WTC11 (cell line): ENCODE data around the gene P3H1. TPM values are rescaled to one million over a fixed set of nuclear protein-coding genes. Genes with fewer than 3 reads are reported as not detected.

Experiments
- ATAC-seq: fragments of 200-7000 bp; cut with Tn5 transposase; 2 replicates; pipeline ENCODE4 v1.10.0; 2021; ENCODE audit warnings: mild to moderate bottlenecking, moderate library complexity
- CTCF ChIA-PET: fragments of 300-600 bp; sonication (Branson Sonifier 250); formaldehyde crosslinking; loops from one replicate; lab custom pipeline; 2021; ENCODE audit warnings: antibody characterized with exemption; lab: Charles Lee
- POLR2A ChIA-PET: fragments of 350-600 bp; sonication (Branson Sonifier 250); formaldehyde crosslinking; loops from one replicate; lab custom pipeline; 2021; ENCODE audit warnings: antibody characterized with exemption; lab: Charles Lee
- DNase-seq: peaks from one replicate; pipeline ENCODE4 v3.0.0; 2021; ENCODE audit warnings: low spot score
- H3K27ac Mint-ChIP-seq: 2 replicates; pipeline ENCODE4 v1.8.0; 2021; ENCODE audit warnings: mixed read lengths
- H3K27me3 Mint-ChIP-seq: 2 replicates; pipeline ENCODE4 v1.8.0; 2021; ENCODE audit warnings: low read depth, mild to moderate bottlenecking, moderate library complexity, mixed read lengths
- H3K36me3 Mint-ChIP-seq: 2 replicates; pipeline ENCODE4 v1.8.0; 2021; ENCODE audit warnings: mixed read lengths
- H3K4me1 Mint-ChIP-seq: 2 replicates; pipeline ENCODE4 v1.8.0; 2022; ENCODE audit warnings: mixed read lengths
- H3K4me3 Mint-ChIP-seq: 2 replicates; pipeline ENCODE4 v1.8.0; 2021; ENCODE audit warnings: mild to moderate bottlenecking, moderate library complexity, mixed read lengths
- H3K9me3 Mint-ChIP-seq: 2 replicates; pipeline ENCODE4 v1.8.0; 2021; ENCODE audit warnings: mixed read lengths
- ATF1 ChIP-seq: sonication (generic); formaldehyde crosslinking; IDR thresholded peaks from 2 replicates; pipeline ENCODE4 v1.8.1; 2023; ENCODE audit warnings: mild to moderate bottlenecking, moderate library complexity, missing genetic modification reagents
- CBFB ChIP-seq: sonication (generic); formaldehyde crosslinking; IDR thresholded peaks from 2 replicates; pipeline ENCODE4 v1.8.1; 2022; ENCODE audit warnings: mild to moderate bottlenecking, low read depth, missing genetic modification reagents
- ETV6 ChIP-seq: sonication (generic); formaldehyde crosslinking; IDR thresholded peaks from 2 replicates; pipeline ENCODE4 v1.8.1; 2022; ENCODE audit warnings: mild to moderate bottlenecking, missing genetic modification reagents
- FOXK1 ChIP-seq: sonication (generic); formaldehyde crosslinking; IDR thresholded peaks from 2 replicates; pipeline ENCODE4 v1.8.0; 2022; ENCODE audit warnings: mild to moderate bottlenecking, moderate library complexity, missing genetic modification reagents
- IRF2 ChIP-seq: sonication (generic); formaldehyde crosslinking; IDR thresholded peaks from 2 replicates; pipeline ENCODE4 v1.8.0; 2022; ENCODE audit warnings: low read depth, missing genetic modification reagents, borderline replicate concordance
- JAZF1 ChIP-seq: fragments of 250-450 bp; sonication (Bioruptor Pico); IDR thresholded peaks from 2 replicates; pipeline ENCODE4 v1.9.0; 2021; ENCODE audit warnings: moderate library complexity, mild to moderate bottlenecking, inconsistent platforms
- JUN ChIP-seq: sonication (generic); formaldehyde crosslinking; IDR thresholded peaks from 2 replicates; pipeline ENCODE4 v1.8.0; 2023; ENCODE audit warnings: mild to moderate bottlenecking, missing genetic modification reagents
- KAT7 ChIP-seq: sonication (generic); formaldehyde crosslinking; IDR thresholded peaks from 2 replicates; pipeline ENCODE4 v1.8.1; 2023; ENCODE audit warnings: missing genetic modification reagents, mild to moderate bottlenecking, borderline replicate concordance
- MXD4 ChIP-seq: fragments of 250-450 bp; sonication (Bioruptor Pico); IDR thresholded peaks from 2 replicates; pipeline ENCODE4 v1.8.0; 2021; ENCODE audit warnings: mild to moderate bottlenecking, moderate library complexity, borderline replicate concordance
- NR2C2 ChIP-seq: sonication (generic); formaldehyde crosslinking; IDR thresholded peaks from 2 replicates; pipeline ENCODE4 v1.8.0; 2022; ENCODE audit warnings: mild to moderate bottlenecking, missing genetic modification reagents
- SMAD3 ChIP-seq: sonication (generic); formaldehyde crosslinking; IDR thresholded peaks from 2 replicates; pipeline ENCODE4 v1.8.0; 2022; ENCODE audit warnings: missing genetic modification reagents, mild to moderate bottlenecking, borderline replicate concordance
- ZBTB21 ChIP-seq: sonication (generic); formaldehyde crosslinking; IDR thresholded peaks from 2 replicates; pipeline ENCODE4 v1.8.1; 2023; ENCODE audit warnings: mild to moderate bottlenecking, missing genetic modification reagents, borderline replicate concordance
- ZMAT4 ChIP-seq: fragments of 250-450 bp; sonication (Bioruptor Pico); IDR thresholded peaks from 2 replicates; pipeline ENCODE4 v1.9.0; 2021; ENCODE audit warnings: mild to moderate bottlenecking
- ZNF232 ChIP-seq: sonication (generic); formaldehyde crosslinking; IDR thresholded peaks from 2 replicates; pipeline ENCODE4 v1.8.0; 2022; ENCODE audit warnings: mild to moderate bottlenecking, missing genetic modification reagents
- ZNF317 ChIP-seq: sonication (generic); formaldehyde crosslinking; IDR thresholded peaks from 2 replicates; pipeline ENCODE4 v1.8.1; 2023; ENCODE audit warnings: low read depth, mild to moderate bottlenecking, moderate library complexity, missing genetic modification reagents, borderline replicate concordance
- ZNF396 ChIP-seq: fragments of 250-450 bp; sonication (Bioruptor Pico); IDR thresholded peaks from 2 replicates; pipeline ENCODE4 v1.8.0; 2021; ENCODE audit warnings: mild to moderate bottlenecking, moderate library complexity, borderline replicate concordance
- total RNA-seq: library from RNA; stranded (reverse); gene quantifications from 3 replicates; pipeline ENCODE4 v1.2.3, GENCODE V29; 2021
- TF ChIP-seq, protein P1 (sequence below): sonication (generic); formaldehyde crosslinking; IDR thresholded peaks from 2 replicates; pipeline ENCODE4 v1.8.1; 2022; ENCODE audit warnings: low read depth, missing genetic modification reagents, borderline replicate concordance
- TF ChIP-seq, protein P2 (sequence below): sonication (generic); formaldehyde crosslinking; IDR thresholded peaks from 2 replicates; pipeline ENCODE4 v1.8.0; 2022; ENCODE audit warnings: mild to moderate bottlenecking, missing genetic modification reagents
- TF ChIP-seq, protein P3 (sequence below): sonication (generic); formaldehyde crosslinking; IDR thresholded peaks from 2 replicates; pipeline ENCODE4 v1.8.0; 2023; ENCODE audit warnings: missing genetic modification reagents
- TF ChIP-seq, protein P4 (sequence below): sonication (generic); formaldehyde crosslinking; IDR thresholded peaks from 2 replicates; pipeline ENCODE4 v1.8.0; 2022; ENCODE audit warnings: mild to moderate bottlenecking, missing genetic modification reagents
- TF ChIP-seq, protein P5 (sequence below): sonication (generic); formaldehyde crosslinking; IDR thresholded peaks from 2 replicates; pipeline ENCODE4 v1.8.1; 2023; ENCODE audit warnings: mild to moderate bottlenecking, moderate library complexity, missing genetic modification reagents

P3H1 gene
- total RNA-seq, 1 experiment from 2014 or later: 95.1 TPM

DNA sequence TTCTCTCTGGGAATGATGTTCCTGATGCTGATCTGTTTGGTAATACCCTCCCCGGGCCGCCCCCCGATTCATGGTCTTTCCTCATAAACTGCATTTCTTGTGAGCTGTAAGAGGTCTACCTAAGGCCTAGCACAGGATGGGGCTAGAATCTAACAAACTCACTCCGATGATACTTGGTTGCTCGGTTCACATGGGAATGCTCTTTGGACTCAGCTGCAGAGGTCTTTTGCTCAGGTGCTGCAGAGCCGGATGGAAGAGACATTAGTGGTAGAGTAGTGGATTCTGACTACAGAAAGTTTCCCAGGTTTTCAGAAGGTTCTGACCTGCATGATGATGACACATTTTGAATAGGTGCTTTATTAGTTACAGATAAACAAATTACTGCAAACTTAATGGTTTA, 9.7 kb upstream of the P3H1 start (continued):
- TF ChIP-seq JUN (CRISPR knock-in tag): no peak

DNA sequence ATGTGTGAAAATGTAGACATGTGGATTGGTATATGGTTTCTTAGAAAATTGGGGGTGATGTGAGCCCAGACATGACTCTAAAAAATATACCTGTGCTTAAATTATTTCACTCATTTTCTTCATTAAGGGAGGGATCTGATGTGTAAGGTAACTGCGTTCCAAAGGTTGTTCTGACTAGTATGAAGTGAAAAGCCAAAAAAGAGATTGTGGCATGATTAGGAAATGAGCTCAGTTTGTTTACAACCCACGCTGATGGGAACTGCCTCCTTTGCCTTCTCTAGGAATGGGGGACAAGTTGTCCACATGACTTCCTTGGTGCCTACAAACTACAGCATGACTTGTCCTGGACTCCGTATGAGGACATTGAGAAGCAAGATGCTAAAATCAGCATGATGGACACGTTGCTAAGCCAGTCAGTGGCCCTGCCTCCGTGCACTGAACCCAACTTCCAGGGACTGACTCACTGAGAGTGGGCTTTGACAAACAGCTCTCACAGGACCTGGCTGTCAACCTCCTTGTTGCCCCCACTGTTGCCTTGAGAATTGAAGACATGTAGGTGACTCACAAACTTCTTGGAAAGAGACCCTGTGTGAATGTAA, 8.2 kb upstream of the P3H1 start:
- ChIA-PET CTCF (no interaction called here), POLR2A (no interaction called here)
- Mint-ChIP-seq H3K27ac (no peak overlapping the region), H3K4me1 (peaks cover 11% of the 10 kb centered on the region), H3K9me3 (no peaks in the 10 kb centered on the region), H3K36me3 (peaks cover 47% of the 10 kb centered on the region), H3K4me3 (no peak overlapping the region), H3K27me3 (no peaks in the 10 kb centered on the region)
- DNase-seq (no peak), ATAC-seq (no peak)
- TF ChIP-seq SMAD3 (no peak), KAT7 (CRISPR knock-in tag) (no peak), JAZF1 (no peak), ETV6 (CRISPR knock-in tag) (no peak), IRF2 (no peak), CBFB (no peak), ZNF232 (no peak), ZNF396 (no peak), ZMAT4 (CRISPR knock-in tag) (no peak), MXD4 (no peak), ZNF317 (CRISPR knock-in tag) (no peak), FOXK1 (CRISPR knock-in tag) (no peak)
- TF ChIP-seq, protein P1, sequence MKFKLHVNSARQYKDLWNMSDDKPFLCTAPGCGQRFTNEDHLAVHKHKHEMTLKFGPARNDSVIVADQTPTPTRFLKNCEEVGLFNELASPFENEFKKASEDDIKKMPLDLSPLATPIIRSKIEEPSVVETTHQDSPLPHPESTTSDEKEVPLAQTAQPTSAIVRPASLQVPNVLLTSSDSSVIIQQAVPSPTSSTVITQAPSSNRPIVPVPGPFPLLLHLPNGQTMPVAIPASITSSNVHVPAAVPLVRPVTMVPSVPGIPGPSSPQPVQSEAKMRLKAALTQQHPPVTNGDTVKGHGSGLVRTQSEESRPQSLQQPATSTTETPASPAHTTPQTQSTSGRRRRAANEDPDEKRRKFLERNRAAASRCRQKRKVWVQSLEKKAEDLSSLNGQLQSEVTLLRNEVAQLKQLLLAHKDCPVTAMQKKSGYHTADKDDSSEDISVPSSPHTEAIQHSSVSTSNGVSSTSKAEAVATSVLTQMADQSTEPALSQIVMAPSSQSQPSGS (CRISPR knock-in tag): no peak
- TF ChIP-seq, protein P2, sequence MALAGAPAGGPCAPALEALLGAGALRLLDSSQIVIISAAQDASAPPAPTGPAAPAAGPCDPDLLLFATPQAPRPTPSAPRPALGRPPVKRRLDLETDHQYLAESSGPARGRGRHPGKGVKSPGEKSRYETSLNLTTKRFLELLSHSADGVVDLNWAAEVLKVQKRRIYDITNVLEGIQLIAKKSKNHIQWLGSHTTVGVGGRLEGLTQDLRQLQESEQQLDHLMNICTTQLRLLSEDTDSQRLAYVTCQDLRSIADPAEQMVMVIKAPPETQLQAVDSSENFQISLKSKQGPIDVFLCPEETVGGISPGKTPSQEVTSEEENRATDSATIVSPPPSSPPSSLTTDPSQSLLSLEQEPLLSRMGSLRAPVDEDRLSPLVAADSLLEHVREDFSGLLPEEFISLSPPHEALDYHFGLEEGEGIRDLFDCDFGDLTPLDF: no peak

DNA sequence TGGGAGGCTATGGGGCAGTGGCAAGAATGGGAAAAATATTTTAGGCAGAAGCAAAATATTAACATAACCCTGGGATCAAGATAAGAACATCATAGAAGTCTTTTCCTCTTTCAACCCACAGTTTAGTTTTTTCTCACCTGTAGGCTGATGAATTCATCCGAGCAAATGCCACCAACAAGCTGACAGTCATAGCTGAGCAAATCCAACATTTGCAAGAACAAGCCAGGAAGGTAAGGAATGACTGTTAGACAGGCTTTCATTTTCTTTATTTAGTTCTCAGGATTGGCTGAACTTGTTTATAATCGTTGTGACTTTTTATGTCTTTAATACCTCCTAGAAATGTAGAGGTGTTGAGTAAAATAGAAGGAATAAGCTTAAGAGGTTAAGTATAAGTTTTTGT, 6.6 kb upstream of the P3H1 start:
- H3K9me3 Mint-ChIP-seq: no peaks in the 10 kb centered on the region
- H3K4me1 Mint-ChIP-seq: peaks cover 15% of the 10 kb centered on the region
- peak overlapping the region; percentile 60 for H3K27ac Mint-ChIP-seq
- ATAC-seq (no peak), DNase-seq (no peak)
- H3K27me3 Mint-ChIP-seq: no peaks in the 10 kb centered on the region
- TF ChIP-seq, protein P3, sequence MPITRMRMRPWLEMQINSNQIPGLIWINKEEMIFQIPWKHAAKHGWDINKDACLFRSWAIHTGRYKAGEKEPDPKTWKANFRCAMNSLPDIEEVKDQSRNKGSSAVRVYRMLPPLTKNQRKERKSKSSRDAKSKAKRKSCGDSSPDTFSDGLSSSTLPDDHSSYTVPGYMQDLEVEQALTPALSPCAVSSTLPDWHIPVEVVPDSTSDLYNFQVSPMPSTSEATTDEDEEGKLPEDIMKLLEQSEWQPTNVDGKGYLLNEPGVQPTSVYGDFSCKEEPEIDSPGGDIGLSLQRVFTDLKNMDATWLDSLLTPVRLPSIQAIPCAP: no peak
- TF ChIP-seq, protein P4, sequence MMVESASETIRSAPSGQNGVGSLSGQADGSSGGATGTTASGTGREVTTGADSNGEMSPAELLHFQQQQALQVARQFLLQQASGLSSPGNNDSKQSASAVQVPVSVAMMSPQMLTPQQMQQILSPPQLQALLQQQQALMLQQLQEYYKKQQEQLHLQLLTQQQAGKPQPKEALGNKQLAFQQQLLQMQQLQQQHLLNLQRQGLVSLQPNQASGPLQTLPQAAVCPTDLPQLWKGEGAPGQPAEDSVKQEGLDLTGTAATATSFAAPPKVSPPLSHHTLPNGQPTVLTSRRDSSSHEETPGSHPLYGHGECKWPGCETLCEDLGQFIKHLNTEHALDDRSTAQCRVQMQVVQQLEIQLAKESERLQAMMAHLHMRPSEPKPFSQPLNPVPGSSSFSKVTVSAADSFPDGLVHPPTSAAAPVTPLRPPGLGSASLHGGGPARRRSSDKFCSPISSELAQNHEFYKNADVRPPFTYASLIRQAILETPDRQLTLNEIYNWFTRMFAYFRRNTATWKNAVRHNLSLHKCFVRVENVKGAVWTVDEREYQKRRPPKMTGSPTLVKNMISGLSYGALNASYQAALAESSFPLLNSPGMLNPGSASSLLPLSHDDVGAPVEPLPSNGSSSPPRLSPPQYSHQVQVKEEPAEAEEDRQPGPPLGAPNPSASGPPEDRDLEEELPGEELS (CRISPR knock-in tag): no peak
- TF ChIP-seq ATF1 (CRISPR knock-in tag) (no peak), NR2C2 (no peak), ZBTB21 (CRISPR knock-in tag) (no peak)
- TF ChIP-seq, protein P5, sequence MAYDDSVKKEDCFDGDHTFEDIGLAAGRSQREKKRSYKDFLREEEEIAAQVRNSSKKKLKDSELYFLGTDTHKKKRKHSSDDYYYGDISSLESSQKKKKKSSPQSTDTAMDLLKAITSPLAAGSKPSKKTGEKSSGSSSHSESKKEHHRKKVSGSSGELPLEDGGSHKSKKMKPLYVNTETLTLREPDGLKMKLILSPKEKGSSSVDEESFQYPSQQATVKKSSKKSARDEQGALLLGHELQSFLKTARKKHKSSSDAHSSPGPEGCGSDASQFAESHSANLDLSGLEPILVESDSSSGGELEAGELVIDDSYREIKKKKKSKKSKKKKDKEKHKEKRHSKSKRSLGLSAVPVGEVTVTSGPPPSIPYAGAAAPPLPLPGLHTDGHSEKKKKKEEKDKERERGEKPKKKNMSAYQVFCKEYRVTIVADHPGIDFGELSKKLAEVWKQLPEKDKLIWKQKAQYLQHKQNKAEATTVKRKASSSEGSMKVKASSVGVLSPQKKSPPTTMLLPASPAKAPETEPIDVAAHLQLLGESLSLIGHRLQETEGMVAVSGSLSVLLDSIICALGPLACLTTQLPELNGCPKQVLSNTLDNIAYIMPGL (CRISPR knock-in tag): no peak
- TF ChIP-seq, protein P1 (CRISPR knock-in tag): no peak
- ChIA-PET CTCF (interaction anchor here (0.8 kb wide), 1 partner anchor 300 kb away, joined by 3 read pairs; no protein-coding TSS in a partner anchor), POLR2A (no interaction called here)
- peaks cover 39% of the 10 kb centered on the region for H3K36me3 Mint-ChIP-seq
- H3K4me3 Mint-ChIP-seq: no peak overlapping the region
